ENCODE results near the gene UTF1. TPM values are rescaled to one million over a fixed set of nuclear protein-coding genes. Genes with fewer than 3 reads are reported as not detected.
"Not testable (repeated sequence)": the region's sequence is repeated elsewhere in the genome, so short reads cannot be mapped to it uniquely, and the experiment has no call there.

The UTF1 gene
- polyA plus RNA-seq, 1 donor, result not detected

GRCh38 chr10:133229265-133230043 lies 563 bp upstream of the UTF1 start:
- H3K4me1 ChIP-seq (ENCODE audit: control insufficient read depth, insufficient read depth, low read length), result peaks cover 5% of the 10 kb centered on the region
- H3K9me3 ChIP-seq (ENCODE audit: control insufficient read depth, low read depth, low read length), result peaks cover 6% of the 10 kb centered on the region
- no peak overlapping the region for H3K27ac ChIP-seq (ENCODE audit: low read length)
- no peak overlapping the region for H3K4me3 ChIP-seq (ENCODE audit: low read length)
- H3K27me3 ChIP-seq (ENCODE audit: control insufficient read depth, insufficient read depth, low read length), result peaks cover 64% of the 10 kb centered on the region
- no peak for DNase-seq
- WGBS (ENCODE audit: insufficient coverage, low lambda C conversion rate), result no CpG with 5 or more reads among the region's 58 CpGs
- H3K36me3 ChIP-seq (ENCODE audit: control insufficient read depth, insufficient read depth, low read length), result no peaks in the 10 kb centered on the region

- WGBS (ENCODE audit: insufficient coverage, low lambda C conversion rate), result no CpG with 5 or more reads among the region's 122 CpGs
- peaks cover 5% of the 10 kb centered on the region for H3K4me1 ChIP-seq (ENCODE audit: control insufficient read depth, insufficient read depth, low read length)
- H3K4me3 ChIP-seq (ENCODE audit: low read length), result no peak overlapping the region
- H3K9me3 ChIP-seq (ENCODE audit: control insufficient read depth, low read depth, low read length), result peaks cover 8% of the 10 kb centered on the region
- peak; percentile 45 to 70 for DNase-seq
- H3K36me3 ChIP-seq (ENCODE audit: control insufficient read depth, insufficient read depth, low read length), result no peaks in the 10 kb centered on the region
- H3K27me3 ChIP-seq (ENCODE audit: control insufficient read depth, insufficient read depth, low read length), result peaks cover 71% of the 10 kb centered on the region
- H3K27ac ChIP-seq (ENCODE audit: low read length), result no peak overlapping the region
Observed at GRCh38 chr10:133230387-133231195, 574 bp downstream of the UTF1 start.

DNA sequence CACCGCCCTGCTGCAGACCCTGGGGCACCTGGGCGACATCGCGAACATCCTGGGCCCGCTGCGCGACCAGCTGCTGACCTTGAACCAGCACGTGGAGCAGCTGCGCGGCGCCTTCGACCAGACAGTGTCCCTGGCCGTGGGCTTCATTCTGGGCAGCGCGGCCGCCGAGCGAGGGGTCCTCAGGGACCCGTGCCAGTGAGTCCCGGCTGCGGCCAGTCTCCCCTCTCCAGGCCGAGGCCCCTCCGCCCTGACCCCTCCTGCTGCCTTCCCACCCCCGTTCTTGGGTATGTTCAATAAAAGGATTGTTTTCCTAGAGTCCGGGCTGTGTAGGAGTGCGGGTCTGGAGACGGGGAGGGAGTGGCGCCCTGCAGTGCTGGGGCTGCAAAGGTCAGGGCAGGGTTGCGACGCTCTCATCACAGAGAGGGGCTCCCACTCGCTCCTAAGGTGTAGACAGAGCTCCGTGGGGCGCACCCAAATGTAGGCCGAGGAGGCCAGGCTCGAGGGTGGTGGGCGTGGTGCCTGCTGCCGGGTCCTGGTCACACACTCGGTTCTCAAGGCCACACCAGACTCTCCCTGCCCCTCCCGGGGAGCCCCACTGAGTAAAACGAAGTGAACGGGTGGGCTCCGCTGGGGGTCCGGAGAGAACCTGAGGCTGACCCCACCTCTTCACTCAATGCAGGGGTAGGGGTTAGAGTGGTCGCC lies 1.4 kb downstream of the UTF1 start:
- H3K4me1 ChIP-seq (ENCODE audit: control insufficient read depth, insufficient read depth, low read length), result peaks cover 8% of the 10 kb centered on the region
- H3K27me3 ChIP-seq (ENCODE audit: control insufficient read depth, insufficient read depth, low read length), result peaks cover 79% of the 10 kb centered on the region
- WGBS (ENCODE audit: insufficient coverage, low lambda C conversion rate), result no CpG with 5 or more reads among the region's 44 CpGs
- H3K9me3 ChIP-seq (ENCODE audit: control insufficient read depth, low read depth, low read length), result peaks cover 9% of the 10 kb centered on the region
- DNase-seq, result no peak
- H3K27ac ChIP-seq (ENCODE audit: low read length), result no peak overlapping the region
- no peak overlapping the region for H3K4me3 ChIP-seq (ENCODE audit: low read length)
- no peaks in the 10 kb centered on the region for H3K36me3 ChIP-seq (ENCODE audit: control insufficient read depth, insufficient read depth, low read length)

GRCh38 chr10:133231946-133232574 lies 2.0 kb downstream of the UTF1 start:
- no CpG with 5 or more reads among the region's 11 CpGs for WGBS (ENCODE audit: insufficient coverage, low lambda C conversion rate)
- H3K9me3 ChIP-seq (ENCODE audit: control insufficient read depth, low read depth, low read length), result peaks cover 9% of the 10 kb centered on the region
- H3K27me3 ChIP-seq (ENCODE audit: control insufficient read depth, insufficient read depth, low read length), result peaks cover 81% of the 10 kb centered on the region
- H3K36me3 ChIP-seq (ENCODE audit: control insufficient read depth, insufficient read depth, low read length), result no peaks in the 10 kb centered on the region
- peaks cover 8% of the 10 kb centered on the region for H3K4me1 ChIP-seq (ENCODE audit: control insufficient read depth, insufficient read depth, low read length)
- H3K4me3 ChIP-seq (ENCODE audit: low read length), result no peak overlapping the region
- DNase-seq, result no peak
- H3K27ac ChIP-seq (ENCODE audit: low read length), result no peak overlapping the region

- not testable (repeated sequence) for H3K4me3 ChIP-seq (ENCODE audit: low read length); DNase-seq; H3K27ac ChIP-seq (ENCODE audit: low read length); H3K36me3 ChIP-seq (ENCODE audit: control insufficient read depth, insufficient read depth, low read length)
- peaks cover 11% of the 10 kb centered on the region for H3K9me3 ChIP-seq (ENCODE audit: control insufficient read depth, low read depth, low read length)
- peaks cover 85% of the 10 kb centered on the region for H3K27me3 ChIP-seq (ENCODE audit: control insufficient read depth, insufficient read depth, low read length)
- no CpG with 5 or more reads among the region's 10 CpGs for WGBS (ENCODE audit: insufficient coverage, low lambda C conversion rate)
- H3K4me1 ChIP-seq (ENCODE audit: control insufficient read depth, insufficient read depth, low read length), result peaks cover 19% of the 10 kb centered on the region
Observed at GRCh38 chr10:133234796-133235195, 4.8 kb downstream of the UTF1 start.

GRCh38 chr10:133235265-133235855 lies 5.3 kb downstream of the UTF1 start:
- no CpG with 5 or more reads among the region's 48 CpGs for WGBS (ENCODE audit: insufficient coverage, low lambda C conversion rate)
- DNase-seq, result peak in 1 of 2 donors; percentile 33
- Histone ChIP-seq H3K27ac (ENCODE audit: low read length) (no peak overlapping the region), H3K4me1 (ENCODE audit: control insufficient read depth, insufficient read depth, low read length) (peaks cover 19% of the 10 kb centered on the region), H3K36me3 (ENCODE audit: control insufficient read depth, insufficient read depth, low read length) (no peaks in the 10 kb centered on the region), H3K27me3 (ENCODE audit: control insufficient read depth, insufficient read depth, low read length) (peaks cover 86% of the 10 kb centered on the region), H3K4me3 (ENCODE audit: low read length) (no peak overlapping the region), H3K9me3 (ENCODE audit: control insufficient read depth, low read depth, low read length) (peaks cover 11% of the 10 kb centered on the region)

DNA sequence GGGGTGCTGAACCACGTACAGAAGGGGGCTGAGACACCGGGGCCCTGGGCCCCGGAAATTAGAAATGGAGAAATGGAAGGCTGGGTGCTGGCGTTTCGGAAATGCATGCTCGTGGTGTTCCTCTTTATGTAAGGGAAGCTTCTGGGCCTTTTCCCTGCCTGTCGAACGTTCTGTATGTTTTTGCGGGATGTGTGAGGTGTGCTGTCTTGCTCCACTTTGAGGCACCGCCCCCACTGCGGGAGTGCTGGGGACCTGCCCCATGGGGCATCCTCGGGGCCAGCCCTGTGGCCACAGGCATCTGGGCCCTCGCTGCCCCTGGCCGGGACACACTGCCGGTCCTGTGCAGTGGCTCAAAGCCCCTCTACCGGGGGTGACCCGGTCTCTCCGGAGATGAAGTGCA lies 5.9 kb downstream of the UTF1 start:
- Histone ChIP-seq H3K36me3 (ENCODE audit: control insufficient read depth, insufficient read depth, low read length) (no peaks in the 10 kb centered on the region), H3K4me3 (ENCODE audit: low read length) (no peak overlapping the region), H3K4me1 (ENCODE audit: control insufficient read depth, insufficient read depth, low read length) (peaks cover 23% of the 10 kb centered on the region), H3K27me3 (ENCODE audit: control insufficient read depth, insufficient read depth, low read length) (peaks cover 86% of the 10 kb centered on the region), H3K9me3 (ENCODE audit: control insufficient read depth, low read depth, low read length) (peaks cover 11% of the 10 kb centered on the region), H3K27ac (ENCODE audit: low read length) (no peak overlapping the region)
- DNase-seq, result no peak
- WGBS (ENCODE audit: insufficient coverage, low lambda C conversion rate), result no CpG with 5 or more reads among the region's 18 CpGs

DNA sequence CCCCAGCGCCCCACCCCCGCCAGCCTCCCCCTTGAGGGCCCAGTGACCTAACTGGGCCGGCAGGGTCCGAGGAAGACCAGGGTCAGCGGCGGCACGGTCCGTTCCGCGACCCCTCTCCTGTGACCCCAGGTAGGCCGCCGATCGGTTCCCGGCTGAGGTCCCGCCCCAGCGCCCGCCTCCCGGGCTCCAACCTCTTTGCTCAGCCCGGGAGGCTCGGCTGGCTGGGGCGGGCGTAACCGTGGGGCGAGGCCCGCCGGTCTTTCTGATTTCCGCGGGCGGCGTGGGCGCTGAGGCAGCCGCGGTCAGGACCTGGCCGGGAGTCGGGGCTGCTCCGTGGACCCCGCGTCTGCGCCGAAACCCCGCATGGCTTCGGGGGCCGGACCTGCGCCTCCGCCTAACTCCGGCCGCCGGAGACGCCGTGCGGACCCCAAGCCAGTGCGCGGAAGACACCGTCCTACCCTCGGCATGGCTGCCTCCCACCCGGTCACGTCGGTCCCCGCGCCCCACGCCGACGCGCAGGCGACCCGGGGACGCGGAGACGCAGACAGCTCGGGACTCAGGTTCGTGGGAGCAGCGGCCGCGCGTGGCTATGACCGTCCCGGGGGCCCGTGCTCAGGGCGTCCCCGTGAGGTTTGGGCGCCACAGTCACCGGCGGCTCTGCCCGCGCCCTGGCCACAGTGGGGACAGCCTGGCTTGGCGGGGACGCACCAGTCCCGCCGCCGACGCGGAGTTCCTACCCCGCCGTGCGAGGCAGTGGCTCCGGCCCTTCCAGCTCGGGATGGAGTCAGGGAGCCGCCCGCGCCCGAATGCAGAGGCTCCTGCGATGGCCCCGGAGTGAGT lies 6.6 kb downstream of the UTF1 start:
- Histone ChIP-seq H3K36me3 (ENCODE audit: control insufficient read depth, insufficient read depth, low read length) (no peaks in the 10 kb centered on the region), H3K27me3 (ENCODE audit: control insufficient read depth, insufficient read depth, low read length) (peaks cover 84% of the 10 kb centered on the region), H3K4me1 (ENCODE audit: control insufficient read depth, insufficient read depth, low read length) (peaks cover 25% of the 10 kb centered on the region), H3K27ac (ENCODE audit: low read length) (no peak overlapping the region), H3K9me3 (ENCODE audit: control insufficient read depth, low read depth, low read length) (peaks cover 5% of the 10 kb centered on the region), H3K4me3 (ENCODE audit: low read length) (no peak overlapping the region)
- no peak for DNase-seq
- no CpG with 5 or more reads among the region's 103 CpGs for WGBS (ENCODE audit: insufficient coverage, low lambda C conversion rate)

DNA sequence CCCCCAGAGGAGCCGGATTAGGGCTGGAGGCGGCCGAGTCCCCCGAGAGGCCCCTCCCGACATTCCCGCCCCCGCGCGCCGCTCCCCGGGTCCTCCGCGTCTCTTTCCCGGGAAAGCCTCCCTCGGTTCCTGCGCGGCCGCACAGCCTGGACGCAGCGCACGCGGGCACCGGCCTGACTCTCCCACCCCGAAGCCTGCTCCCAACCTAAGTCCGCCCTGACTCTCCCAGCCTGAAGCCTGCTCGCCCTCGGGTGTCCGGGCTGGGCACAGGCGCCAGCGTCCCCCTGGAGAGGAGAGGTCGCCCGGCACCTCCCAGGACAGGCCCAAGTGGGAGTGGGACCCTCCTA lies 7.2 kb downstream of the UTF1 start:
- H3K27me3 ChIP-seq (ENCODE audit: control insufficient read depth, insufficient read depth, low read length), result peaks cover 78% of the 10 kb centered on the region
- H3K4me3 ChIP-seq (ENCODE audit: low read length), result no peak overlapping the region
- WGBS (ENCODE audit: insufficient coverage, low lambda C conversion rate), result no CpG with 5 or more reads among the region's 32 CpGs

More for the DNA sequence above, 7.2 kb downstream of the UTF1 start:
- Histone ChIP-seq H3K36me3 (ENCODE audit: control insufficient read depth, insufficient read depth, low read length) (no peaks in the 10 kb centered on the region), H3K27ac (ENCODE audit: low read length) (no peak overlapping the region), H3K4me1 (ENCODE audit: control insufficient read depth, insufficient read depth, low read length) (peaks cover 31% of the 10 kb centered on the region), H3K9me3 (ENCODE audit: control insufficient read depth, low read depth, low read length) (peaks cover 5% of the 10 kb centered on the region)
- peak in 1 of 2 donors; percentile 35 for DNase-seq
